ENCODE results near the gene MLPH. TPM values are rescaled to one million over a fixed set of nuclear protein-coding genes. Genes with fewer than 3 reads are reported as not detected.

MLPH gene
- total and polyA plus RNA-seq, 9 of the 15 experiments (the other 6 are each of a cell fraction or from before 2014, with no cell fraction given) = 0.22 TPM; not detected in 8

- TF ChIP-seq, protein P1, sequence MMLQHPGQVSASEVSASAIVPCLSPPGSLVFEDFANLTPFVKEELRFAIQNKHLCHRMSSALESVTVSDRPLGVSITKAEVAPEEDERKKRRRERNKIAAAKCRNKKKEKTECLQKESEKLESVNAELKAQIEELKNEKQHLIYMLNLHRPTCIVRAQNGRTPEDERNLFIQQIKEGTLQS (IDR thresholded peaks at IDR 0.05) = peak; percentile 66
- TF ChIP-seq, protein P1 (CRISPR knock-in tag; conservative IDR thresholded peaks at IDR 0.05) = no peak
- TF ChIP-seq TCF3 (CRISPR knock-in tag; IDR thresholded peaks at IDR 0.05) (no peak), HEY1 (CRISPR knock-in tag; IDR thresholded peaks at IDR 0.05; ENCODE audit: borderline replicate concordance) (no peak), ZFP1 (CRISPR knock-in tag; IDR thresholded peaks at IDR 0.05) (no peak), ZNF23 (CRISPR knock-in tag; IDR thresholded peaks at IDR 0.05) (no peak), CHCHD3 (CRISPR knock-in tag; IDR thresholded peaks at IDR 0.05) (no peak), ETS2 (tag; IDR thresholded peaks at IDR 0.05; ENCODE audit: borderline replicate concordance, poor library complexity, severe bottlenecking) (no peak), KAT2B (IDR thresholded peaks at IDR 0.05; ENCODE audit: low read depth, low read length) (no peak), HNRNPK (IDR thresholded peaks at IDR 0.05; ENCODE audit: low read depth, low read length, poor library complexity, severe bottlenecking) (no peak), L3MBTL2 (IDR thresholded peaks at IDR 0.05) (peak; percentile 18; the same call in 1 of the 2 replicates), NCOA4 (IDR thresholded peaks at IDR 0.05; ENCODE audit: partially characterized antibody) (no peak), PTTG1 (tag; IDR thresholded peaks at IDR 0.05; ENCODE audit: low read depth) (no peak)
- TF ChIP-seq, protein P2, sequence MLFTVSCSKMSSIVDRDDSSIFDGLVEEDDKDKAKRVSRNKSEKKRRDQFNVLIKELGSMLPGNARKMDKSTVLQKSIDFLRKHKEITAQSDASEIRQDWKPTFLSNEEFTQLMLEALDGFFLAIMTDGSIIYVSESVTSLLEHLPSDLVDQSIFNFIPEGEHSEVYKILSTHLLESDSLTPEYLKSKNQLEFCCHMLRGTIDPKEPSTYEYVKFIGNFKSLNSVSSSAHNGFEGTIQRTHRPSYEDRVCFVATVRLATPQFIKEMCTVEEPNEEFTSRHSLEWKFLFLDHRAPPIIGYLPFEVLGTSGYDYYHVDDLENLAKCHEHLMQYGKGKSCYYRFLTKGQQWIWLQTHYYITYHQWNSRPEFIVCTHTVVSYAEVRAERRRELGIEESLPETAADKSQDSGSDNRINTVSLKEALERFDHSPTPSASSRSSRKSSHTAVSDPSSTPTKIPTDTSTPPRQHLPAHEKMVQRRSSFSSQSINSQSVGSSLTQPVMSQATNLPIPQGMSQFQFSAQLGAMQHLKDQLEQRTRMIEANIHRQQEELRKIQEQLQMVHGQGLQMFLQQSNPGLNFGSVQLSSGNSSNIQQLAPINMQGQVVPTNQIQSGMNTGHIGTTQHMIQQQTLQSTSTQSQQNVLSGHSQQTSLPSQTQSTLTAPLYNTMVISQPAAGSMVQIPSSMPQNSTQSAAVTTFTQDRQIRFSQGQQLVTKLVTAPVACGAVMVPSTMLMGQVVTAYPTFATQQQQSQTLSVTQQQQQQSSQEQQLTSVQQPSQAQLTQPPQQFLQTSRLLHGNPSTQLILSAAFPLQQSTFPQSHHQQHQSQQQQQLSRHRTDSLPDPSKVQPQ (CRISPR knock-in tag; IDR thresholded peaks at IDR 0.05; ENCODE audit: borderline replicate concordance) = no peak
- TF ChIP-seq, protein P3, sequence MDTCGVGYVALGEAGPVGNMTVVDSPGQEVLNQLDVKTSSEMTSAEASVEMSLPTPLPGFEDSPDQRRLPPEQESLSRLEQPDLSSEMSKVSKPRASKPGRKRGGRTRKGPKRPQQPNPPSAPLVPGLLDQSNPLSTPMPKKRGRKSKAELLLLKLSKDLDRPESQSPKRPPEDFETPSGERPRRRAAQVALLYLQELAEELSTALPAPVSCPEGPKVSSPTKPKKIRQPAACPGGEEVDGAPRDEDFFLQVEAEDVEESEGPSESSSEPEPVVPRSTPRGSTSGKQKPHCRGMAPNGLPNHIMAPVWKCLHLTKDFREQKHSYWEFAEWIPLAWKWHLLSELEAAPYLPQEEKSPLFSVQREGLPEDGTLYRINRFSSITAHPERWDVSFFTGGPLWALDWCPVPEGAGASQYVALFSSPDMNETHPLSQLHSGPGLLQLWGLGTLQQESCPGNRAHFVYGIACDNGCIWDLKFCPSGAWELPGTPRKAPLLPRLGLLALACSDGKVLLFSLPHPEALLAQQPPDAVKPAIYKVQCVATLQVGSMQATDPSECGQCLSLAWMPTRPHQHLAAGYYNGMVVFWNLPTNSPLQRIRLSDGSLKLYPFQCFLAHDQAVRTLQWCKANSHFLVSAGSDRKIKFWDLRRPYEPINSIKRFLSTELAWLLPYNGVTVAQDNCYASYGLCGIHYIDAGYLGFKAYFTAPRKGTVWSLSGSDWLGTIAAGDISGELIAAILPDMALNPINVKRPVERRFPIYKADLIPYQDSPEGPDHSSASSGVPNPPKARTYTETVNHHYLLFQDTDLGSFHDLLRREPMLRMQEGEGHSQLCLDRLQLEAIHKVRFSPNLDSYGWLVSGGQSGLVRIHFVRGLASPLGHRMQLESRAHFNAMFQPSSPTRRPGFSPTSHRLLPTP (IDR thresholded peaks at IDR 0.05; ENCODE audit: borderline replicate concordance, extremely low read depth, insufficient read length) = no peak
Measured at GRCh38 chr2:237456200-237456843, 30.7 kb upstream of the MLPH start (continued).

Measured in K562 (cell line).